SH-SY5Y (cell line): ENCODE data around the gene ADAMTS3.

ENCODE experiments used
- GATA2 ChIP-seq: IDR thresholded peaks from 2 replicates; pipeline ENCODE4 v1.6.1; 2011; ENCODE audit warnings: mild to moderate bottlenecking, low read depth, low read length
- GATA3 ChIP-seq: IDR thresholded peaks from 2 replicates; pipeline ENCODE4 v1.6.1; 2011; ENCODE audit warnings: low read depth, mild to moderate bottlenecking, low read length, moderate library complexity

GRCh38 chr4:72505314-72505744, 63.7 kb downstream of the ADAMTS3 start:
- no peak for TF ChIP-seq GATA3
- TF ChIP-seq GATA2: no peak
